OCI-LY7 (cell line): ENCODE results near the gene ADAMTS13. TPM values are rescaled to one million over a fixed set of nuclear protein-coding genes. Genes with fewer than 3 reads are reported as not detected.

Experiments
- BruUV-seq: library from RNA; stranded (reverse); fragments of 400-500 nt; replicated peaks from 2 replicates; lab custom pipeline; 2021; lab: Mats Ljungman, UMichigan
- CTCF ChIA-PET: fragments of 300-600 bp; sonication (Branson Sonifier 250); formaldehyde crosslinking; loops from one replicate; lab custom pipeline; 2022; ENCODE audit warnings: antibody characterized with exemption; ENCODE audit not compliant: unreplicated experiment; lab: Charles Lee
- POLR2A ChIA-PET: fragments of 300-600 bp; sonication (Branson Sonifier 250); formaldehyde crosslinking; loops from one replicate; lab custom pipeline; 2022; ENCODE audit warnings: antibody characterized with exemption; lab: Charles Lee
- DNase-seq: peaks from one replicate; pipeline ENCODE4 v3.0.0-alpha.2; 2015; ENCODE audit warnings: low spot score
- H2AFZ ChIP-seq: fragments of 200-600 bp; sonication (generic), shearing (Covaris generic); 2 replicates; pipeline ENCODE4 v1.6.1; 2014; ENCODE audit warnings: mild to moderate bottlenecking, antibody characterized with exemption, low read length, moderate library complexity
- H3K27ac ChIP-seq: fragments of 200-600 bp; sonication (generic); 2 replicates; pipeline ENCODE4 v1.5.1; 2014; ENCODE audit warnings: mixed run types, low read depth, mild to moderate bottlenecking, moderate library complexity, low read length, inconsistent platforms; ENCODE audit not compliant: poor library complexity, severe bottlenecking
- H3K36me3 ChIP-seq: fragments of 200-600 bp; sonication (generic); 2 replicates; pipeline ENCODE4 v1.6.1; 2014; ENCODE audit warnings: mild to moderate bottlenecking, antibody characterized with exemption, low read length, moderate library complexity, mixed read lengths; ENCODE audit not compliant: insufficient read depth
- H3K4me1 ChIP-seq: fragments of 200-600 bp; sonication (generic); 2 replicates; pipeline ENCODE4 v1.5.1; 2014; ENCODE audit warnings: mild to moderate bottlenecking, low read length; ENCODE audit not compliant: insufficient read depth, poor library complexity, severe bottlenecking
- H3K4me2 ChIP-seq: fragments of 200-600 bp; sonication (generic); 2 replicates; pipeline ENCODE4 v1.6.1; 2014; ENCODE audit warnings: mild to moderate bottlenecking, low read length
- H3K4me3 ChIP-seq: fragments of 200-600 bp; sonication (generic); 2 replicates; pipeline ENCODE4 v1.5.1; 2014; ENCODE audit warnings: mild to moderate bottlenecking, low read depth, low read length; ENCODE audit not compliant: poor library complexity, severe bottlenecking
- H3K79me2 ChIP-seq: fragments of 200-600 bp; sonication (generic); 2 replicates; pipeline ENCODE4 v1.6.1; 2016; ENCODE audit warnings: low read depth, mild to moderate bottlenecking, low read length, moderate library complexity, mixed read lengths; ENCODE audit not compliant: insufficient read depth
- H3K9me2 ChIP-seq: fragments of 200-600 bp; sonication (generic); 2 replicates; pipeline ENCODE4 v1.6.1; 2016; ENCODE audit warnings: mild to moderate bottlenecking, low read length, mixed read lengths; ENCODE audit not compliant: insufficient read depth
- H3K9me3 ChIP-seq: fragments of 200-600 bp; sonication (generic); 2 replicates; pipeline ENCODE4 v1.6.1; 2014; ENCODE audit warnings: mild to moderate bottlenecking, mixed run types, low read length, mixed read lengths
- H4K20me1 ChIP-seq: fragments of 200-600 bp; sonication (generic); 2 replicates; pipeline ENCODE4 v1.6.1; 2014; ENCODE audit warnings: mild to moderate bottlenecking, antibody characterized with exemption, low read length, moderate library complexity, mixed read lengths; ENCODE audit not compliant: insufficient read depth
- CTCF ChIP-seq: fragments of 200-600 bp; sonication (generic); conservative IDR thresholded peaks from 2 replicates; pipeline ENCODE4 v1.5.1; 2014; ENCODE audit warnings: mild to moderate bottlenecking, antibody characterized with exemption, low read length, moderate library complexity, mixed read lengths
- EZH2phosphoT487 ChIP-seq: fragments of 200-600 bp; sonication (generic); IDR thresholded peaks from 2 replicates; pipeline ENCODE4 v1.6.1; 2018; ENCODE audit warnings: low read depth, borderline replicate concordance, mild to moderate bottlenecking, mixed run types, antibody characterized with exemption, low read length, moderate library complexity, mixed read lengths
- intact Hi-C: fragments of 100-400 bp; cut with micrococcal nuclease; formaldehyde crosslinking; loops from one replicate; pipeline ENCODE4 v1.10.0; 2022; ENCODE audit not compliant: unreplicated experiment
- total RNA-seq, 2 experiments: library from RNA; depleted of rRNA in 1 of 2; stranded (reverse); fragments of >200 nt in 1 of 2; shearing (Covaris generic) in 1 of 2; gene quantifications; 2 replicates each; pipeline ENCODE4 v1.2.3, GENCODE V29; 2014 to 2022

The ADAMTS13 gene
- total RNA-seq, 2 experiments from 2014 or later = 6.2 to 18.1 TPM

GRCh38 chr9:133507246-133507965, 85.2 kb downstream of the ADAMTS13 start:
- POLR2A ChIA-PET = no interaction called here
- Histone ChIP-seq H3K27ac (no peak overlapping the region), H4K20me1 (no peaks in the 10 kb centered on the region), H2AFZ (no peak overlapping the region), H3K36me3 (no peaks in the 10 kb centered on the region), H3K9me3 (0 out of 2 replicates have a peak, but pooled peaks cover 4% of the 10 kb centered on the region), H3K4me1 (no peaks in the 10 kb centered on the region), H3K4me3 (no peak overlapping the region), H3K9me2 (no peaks in the 10 kb centered on the region), H3K4me2 (no peak overlapping the region), H3K79me2 (no peaks in the 10 kb centered on the region)
- CTCF ChIA-PET = no interaction called here
- no TSS peak for BruUV-seq
- no peak for DNase-seq
- TF ChIP-seq CTCF = no peak
- no peak for TF ChIP-seq EZH2phosphoT487
- intact Hi-C loops = no loop called here

GRCh38 chr9:133508046-133508445, 85.9 kb downstream of the ADAMTS13 start:
- DNase-seq = no peak
- Histone ChIP-seq H2AFZ (no peak overlapping the region), H3K27ac (no peak overlapping the region), H3K79me2 (no peaks in the 10 kb centered on the region), H3K36me3 (no peaks in the 10 kb centered on the region), H4K20me1 (no peaks in the 10 kb centered on the region), H3K9me2 (no peaks in the 10 kb centered on the region), H3K4me2 (no peak overlapping the region), H3K9me3 (no peaks in the 10 kb centered on the region), H3K4me1 (no peaks in the 10 kb centered on the region), H3K4me3 (no peak overlapping the region)
- TF ChIP-seq CTCF = no peak
- no peak for TF ChIP-seq EZH2phosphoT487
- no TSS peak for BruUV-seq
- CTCF ChIA-PET = no interaction called here
- POLR2A ChIA-PET = no interaction called here
- intact Hi-C loops = no loop called here

Other genes starting within 250 kb of the ADAMTS13 start
- gene OBP2B, start 213.1 kb upstream of the ADAMTS13 start, total RNA-seq (2014; rRNA removed; shearing (Covaris generic)) = not detected in 2 replicates
- gene OBP2B, start 213.1 kb upstream of the ADAMTS13 start, total RNA-seq (2022) = not detected in 2 replicates
- gene ABO, start 147.2 kb upstream of the ADAMTS13 start, total RNA-seq (2014; rRNA removed; shearing (Covaris generic)) = not detected in 2 replicates
- gene ABO, start 147.2 kb upstream of the ADAMTS13 start, total RNA-seq (2022) = not detected in 2 replicates
- 19.2 and 33.9 TPM in 2 replicates for gene SURF6, start 86.2 kb upstream of the ADAMTS13 start, total RNA-seq (2014; rRNA removed; shearing (Covaris generic))
- 21.0 and 27.8 TPM in 2 replicates for gene SURF6, start 86.2 kb upstream of the ADAMTS13 start, total RNA-seq (2022)
- gene MED22, start 74.2 kb upstream of the ADAMTS13 start, total RNA-seq (2014; rRNA removed; shearing (Covaris generic)) = 39.6 and 62.1 TPM in 2 replicates
- gene MED22, start 74.2 kb upstream of the ADAMTS13 start, total RNA-seq (2022) = 48.7 and 52.0 TPM in 2 replicates
- gene RPL7A, start 74.1 kb upstream of the ADAMTS13 start, total RNA-seq (2014; rRNA removed; shearing (Covaris generic)) = 2,961 and 2,981 TPM in 2 replicates
- gene RPL7A, start 74.1 kb upstream of the ADAMTS13 start, total RNA-seq (2022) = 2,867 and 2,915 TPM in 2 replicates
- gene SURF1, start 65.9 kb upstream of the ADAMTS13 start, total RNA-seq (2014; rRNA removed; shearing (Covaris generic)) = 22.9 and 34.6 TPM in 2 replicates
- 34.2 and 38.9 TPM in 2 replicates for gene SURF1, start 65.9 kb upstream of the ADAMTS13 start, total RNA-seq (2022)
- 19.0 and 32.5 TPM in 2 replicates for gene SURF2, start 65.8 kb upstream of the ADAMTS13 start, total RNA-seq (2014; rRNA removed; shearing (Covaris generic))
- gene SURF2, start 65.8 kb upstream of the ADAMTS13 start, total RNA-seq (2022) = 13.2 and 19.7 TPM in 2 replicates
- 75.5 and 76.0 TPM in 2 replicates for gene SURF4, start 46.3 kb upstream of the ADAMTS13 start, total RNA-seq (2014; rRNA removed; shearing (Covaris generic))
- 87.5 and 92.3 TPM in 2 replicates for gene SURF4, start 46.3 kb upstream of the ADAMTS13 start, total RNA-seq (2022)
- 0.05 and 1.7 TPM in 2 replicates for gene STKLD1, start 46.0 kb upstream of the ADAMTS13 start, total RNA-seq (2014; rRNA removed; shearing (Covaris generic))
- 0.81 and 1.4 TPM in 2 replicates for gene STKLD1, start 46.0 kb upstream of the ADAMTS13 start, total RNA-seq (2022)
- gene REXO4, start 4.4 kb upstream of the ADAMTS13 start, total RNA-seq (2014; rRNA removed; shearing (Covaris generic)) = 33.6 and 35.7 TPM in 2 replicates
- 40.6 and 45.5 TPM in 2 replicates for gene REXO4, start 4.4 kb upstream of the ADAMTS13 start, total RNA-seq (2022)
- 14.9 and 17.2 TPM in 2 replicates for gene CACFD1, start 37.6 kb downstream of the ADAMTS13 start, total RNA-seq (2014; rRNA removed; shearing (Covaris generic))
- 16.7 and 19.2 TPM in 2 replicates for gene CACFD1, start 37.6 kb downstream of the ADAMTS13 start, total RNA-seq (2022)
- gene SLC2A6, start 56.7 kb downstream of the ADAMTS13 start, total RNA-seq (2014; rRNA removed; shearing (Covaris generic)) = 45.2 and 52.9 TPM in 2 replicates
- gene SLC2A6, start 56.7 kb downstream of the ADAMTS13 start, total RNA-seq (2022) = 42.1 and 51.0 TPM in 2 replicates
- not detected in 2 replicates for gene MYMK, start 102.6 kb downstream of the ADAMTS13 start, total RNA-seq (2014; rRNA removed; shearing (Covaris generic))
- not detected in 2 replicates for gene MYMK, start 102.6 kb downstream of the ADAMTS13 start, total RNA-seq (2022)
- 0.88 and 1.0 TPM in 2 replicates for gene ADAMTSL2, start 112.3 kb downstream of the ADAMTS13 start, total RNA-seq (2014; rRNA removed; shearing (Covaris generic))
- gene ADAMTSL2, start 112.3 kb downstream of the ADAMTS13 start, total RNA-seq (2022) = not detected in 2 replicates
- 7.8 and 8.9 TPM in 2 replicates for gene FAM163B, start 187.0 kb downstream of the ADAMTS13 start, total RNA-seq (2014; rRNA removed; shearing (Covaris generic))
- 2.6 and 3.6 TPM in 2 replicates for gene FAM163B, start 187.0 kb downstream of the ADAMTS13 start, total RNA-seq (2022)
- gene DBH, start 214.0 kb downstream of the ADAMTS13 start, total RNA-seq (2014; rRNA removed; shearing (Covaris generic)) = not detected in 2 replicates
- gene DBH, start 214.0 kb downstream of the ADAMTS13 start, total RNA-seq (2022) = not detected in 2 replicates